ENCODE results near the gene PXDC1. TPM values are rescaled to one million over a fixed set of nuclear protein-coding genes. Genes with fewer than 3 reads are reported as not detected.
A peak's percentile ranks its signal among the peaks of the same experiment; 100 is the strongest.
"Not testable (repeated sequence)": the region's sequence is repeated elsewhere in the genome, so short reads cannot be mapped to it uniquely, and the experiment has no call there.

The PXDC1 gene
- total RNA-seq, 2 donors from 2014 or later = 0.35 to 0.36 TPM

DNA sequence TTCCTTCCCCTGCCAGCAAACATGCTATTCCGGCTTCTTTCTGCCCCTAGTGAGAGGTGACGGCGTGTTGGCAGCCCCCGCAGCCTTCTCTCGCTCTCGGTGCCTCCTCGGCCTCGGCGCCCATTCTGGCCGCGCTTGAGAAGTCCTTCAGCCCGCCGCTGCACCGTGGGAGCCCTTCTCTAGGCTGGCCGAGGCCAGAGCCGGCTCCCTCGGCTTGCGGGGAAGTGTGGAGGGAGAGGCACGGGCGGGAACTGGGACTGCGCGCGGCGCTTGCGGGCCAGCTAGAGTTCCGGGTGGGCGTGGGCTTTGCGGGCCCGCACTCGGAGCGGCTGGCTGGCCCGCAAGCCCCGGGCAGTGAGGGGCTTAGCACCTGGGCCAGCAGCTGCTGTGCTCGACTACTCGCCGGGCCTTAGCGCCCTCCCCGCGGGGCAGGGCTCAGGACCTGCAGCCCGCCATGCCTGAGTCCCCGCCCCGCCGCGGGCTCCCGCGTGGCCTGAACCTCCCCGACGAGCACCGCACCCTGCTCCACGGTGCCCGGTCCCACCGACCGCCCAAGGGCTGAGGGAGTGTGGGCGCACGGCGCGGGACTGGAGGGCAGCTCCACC is 20.0 kb upstream of the PXDC1 start:
- Mint-ChIP-seq H3K27ac (no peak overlapping the region), H3K9me3 (no peaks in the 10 kb centered on the region), H3K36me3 (no peaks in the 10 kb centered on the region)
- ATAC-seq (no peak), DNase-seq (ENCODE audit: low spot score in 2 of 2) (no peak)

- Mint-ChIP-seq H3K36me3 (no peaks in the 10 kb centered on the region), H3K9me3 (no peaks in the 10 kb centered on the region), H3K27ac (no peak overlapping the region)
- no peak for DNase-seq (ENCODE audit: low spot score in 2 of 2)
- peak in 1 of 2 donors; percentile 22 for ATAC-seq
Measured at GRCh38 chr6:3770023-3770720, 18.7 kb upstream of the PXDC1 start.

DNA sequence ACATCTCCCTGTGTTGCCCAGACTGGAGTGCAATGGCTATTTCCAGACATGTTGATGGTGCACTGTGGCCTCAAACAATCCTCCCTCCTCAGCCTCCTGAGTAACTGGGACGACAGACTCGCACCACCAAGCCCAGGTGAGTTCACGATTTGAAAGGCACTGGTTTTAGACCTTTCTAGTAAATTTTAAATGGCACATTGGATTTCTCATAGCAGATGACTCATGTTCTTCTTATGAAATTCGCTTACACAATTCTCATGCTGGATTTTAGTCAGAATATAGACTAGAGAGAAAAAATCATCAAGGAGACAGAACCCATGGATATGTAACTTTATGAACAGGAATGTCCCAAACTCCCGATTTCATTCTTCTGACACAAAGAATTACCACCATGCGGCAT is 18.1 kb upstream of the PXDC1 start:
- peak in 1 of 2 donors; percentile 67 for ATAC-seq
- no peak for DNase-seq (ENCODE audit: low spot score in 2 of 2)
- Mint-ChIP-seq H3K9me3 (no peaks in the 10 kb centered on the region), H3K27ac (no peak overlapping the region), H3K36me3 (no peaks in the 10 kb centered on the region)

GRCh38 chr6:3768502-3768901 is 17.0 kb upstream of the PXDC1 start:
- no peak for ATAC-seq
- Mint-ChIP-seq H3K9me3 (no peaks in the 10 kb centered on the region), H3K27ac (no peak overlapping the region), H3K36me3 (no peaks in the 10 kb centered on the region)
- DNase-seq (ENCODE audit: low spot score in 2 of 2) = no peak

DNA sequence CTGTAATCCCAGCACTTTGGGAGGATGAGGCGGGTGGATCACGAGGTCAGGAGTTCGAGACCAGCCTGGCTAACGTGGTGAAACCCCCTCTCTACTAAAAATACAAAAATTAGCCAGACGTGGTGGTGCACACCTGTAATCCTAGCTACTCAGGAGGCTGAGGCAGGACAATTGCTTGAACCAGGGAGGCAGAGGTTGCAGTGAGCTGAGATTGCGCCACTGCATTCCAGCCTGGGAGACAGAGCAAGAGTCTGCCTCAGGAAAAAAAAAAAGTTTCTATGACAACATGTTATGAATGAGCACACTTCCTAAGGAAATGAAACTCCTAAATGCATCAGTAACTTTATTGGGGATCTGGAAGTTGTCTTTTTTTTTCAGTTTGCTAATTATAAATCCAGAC is 16.0 kb upstream of the PXDC1 start:
- H3K9me3 Mint-ChIP-seq; H3K27ac Mint-ChIP-seq; H3K36me3 Mint-ChIP-seq; ATAC-seq; DNase-seq (ENCODE audit: low spot score in 2 of 2): not testable (repeated sequence)

- no peaks in the 10 kb centered on the region for H3K9me3 Mint-ChIP-seq
- no peak for DNase-seq (ENCODE audit: low spot score in 2 of 2)
Measured at GRCh38 chr6:3766214-3766613, 14.7 kb upstream of the PXDC1 start.

GRCh38 chr6:3765415-3765814 is 13.9 kb upstream of the PXDC1 start:
- DNase-seq (ENCODE audit: low spot score in 2 of 2) = no peak

More at GRCh38 chr6:3766214-3766613, 14.7 kb upstream of the PXDC1 start:
- ATAC-seq = no peak
- Mint-ChIP-seq H3K36me3 (no peaks in the 10 kb centered on the region), H3K27ac (no peak overlapping the region)

DNA sequence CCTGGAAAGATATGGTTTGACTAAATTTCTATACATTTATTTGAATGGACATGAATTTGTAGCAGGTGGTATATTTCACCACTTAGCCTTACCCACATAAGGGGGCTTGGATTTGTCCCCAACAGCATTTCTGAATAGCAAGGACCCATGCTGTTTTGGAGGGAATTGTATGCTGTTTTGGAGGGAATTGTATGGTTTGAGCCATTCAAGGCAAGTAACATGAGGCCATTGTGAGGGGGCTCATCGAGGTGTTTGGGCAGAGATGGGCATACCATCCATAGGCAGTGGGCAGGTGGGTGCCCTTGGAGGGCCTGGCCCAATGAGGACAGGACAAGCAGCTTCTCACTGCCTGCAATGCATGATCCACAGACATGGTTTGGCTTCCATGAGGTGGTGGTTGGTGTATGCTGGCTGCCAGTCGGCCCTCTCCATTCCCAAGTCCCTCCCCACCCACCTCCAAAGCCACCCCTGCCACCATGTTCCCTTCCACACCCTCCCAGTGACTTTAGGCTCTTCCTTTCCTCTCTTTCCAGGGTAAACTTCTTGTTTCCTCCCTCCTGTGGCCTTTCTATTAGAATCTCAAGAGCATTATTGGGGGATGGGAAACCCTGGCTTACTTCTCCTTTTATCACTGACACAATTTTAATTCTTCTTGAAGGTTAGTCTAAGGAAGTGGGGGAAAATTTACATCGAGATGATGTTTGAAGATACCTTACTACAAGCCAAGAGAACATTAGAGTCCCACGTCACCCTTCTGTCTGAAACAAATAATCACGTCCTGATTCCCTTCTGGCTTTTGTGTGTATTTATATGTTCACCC is 13.2 kb upstream of the PXDC1 start:
- H3K36me3 Mint-ChIP-seq = no peaks in the 10 kb centered on the region
- DNase-seq (ENCODE audit: low spot score in 2 of 2) (no peak), ATAC-seq (no peak)
- H3K27ac Mint-ChIP-seq = no peak overlapping the region
- H3K9me3 Mint-ChIP-seq = no peaks in the 10 kb centered on the region

More at GRCh38 chr6:3765415-3765814, 13.9 kb upstream of the PXDC1 start:
- no peaks in the 10 kb centered on the region for H3K36me3 Mint-ChIP-seq
- ATAC-seq = no peak
- H3K9me3 Mint-ChIP-seq = no peaks in the 10 kb centered on the region
- no peak overlapping the region for H3K27ac Mint-ChIP-seq

GRCh38 chr6:3762852-3763251 is 11.3 kb upstream of the PXDC1 start:
- DNase-seq (ENCODE audit: low spot score in 2 of 2) (no peak), ATAC-seq (no peak)
- Mint-ChIP-seq H3K9me3 (no peaks in the 10 kb centered on the region), H3K36me3 (no peaks in the 10 kb centered on the region), H3K27ac (no peak overlapping the region)

DNA sequence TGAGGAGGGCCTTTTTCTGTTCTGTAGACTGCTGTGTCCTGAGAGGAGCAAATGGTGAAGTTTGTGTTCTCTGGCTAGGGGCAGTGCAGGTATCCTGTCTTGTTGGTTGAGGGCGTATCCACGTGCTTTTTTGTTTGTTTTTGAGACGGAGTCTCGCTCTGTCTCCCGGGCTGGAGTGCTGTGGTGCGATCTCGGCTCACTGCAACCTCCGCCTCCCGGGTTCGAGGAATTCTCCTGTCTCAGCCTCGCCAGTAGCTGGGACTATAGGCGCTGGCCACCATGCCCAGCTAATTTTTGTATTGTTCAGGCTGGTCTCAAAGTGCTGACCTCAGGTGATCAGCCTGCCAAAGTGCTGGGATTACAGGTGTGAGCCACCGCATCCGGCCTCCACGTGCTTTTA is 10.8 kb upstream of the PXDC1 start:
- ATAC-seq (no peak), DNase-seq (ENCODE audit: low spot score in 2 of 2) (no peak)
- H3K36me3 Mint-ChIP-seq = no peaks in the 10 kb centered on the region
- no peak overlapping the region for H3K27ac Mint-ChIP-seq
- H3K9me3 Mint-ChIP-seq = no peaks in the 10 kb centered on the region

DNA sequence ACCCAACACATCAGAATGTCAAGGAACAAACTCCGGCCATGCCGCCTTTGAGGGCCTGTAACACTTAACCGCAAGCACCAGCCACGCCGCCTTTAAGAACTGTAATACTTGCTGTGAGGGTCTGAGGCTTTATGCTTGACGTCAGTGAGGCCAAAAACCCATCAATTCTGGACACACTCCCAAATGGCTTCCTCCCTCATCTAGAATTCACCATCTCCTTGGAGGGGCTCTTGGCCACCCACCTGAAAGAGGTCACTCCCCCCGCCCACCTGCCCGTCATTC is 10.4 kb upstream of the PXDC1 start:
- no peak overlapping the region for H3K27ac Mint-ChIP-seq
- no peak for ATAC-seq

GRCh38 chr6:3759646-3760232 is 8.2 kb upstream of the PXDC1 start:
- no peaks in the 10 kb centered on the region for H3K36me3 Mint-ChIP-seq
- H3K9me3 Mint-ChIP-seq = no peaks in the 10 kb centered on the region
- ATAC-seq = no peak
- DNase-seq (ENCODE audit: low spot score in 2 of 2) = no peak
- H3K27ac Mint-ChIP-seq = no peak overlapping the region

More for the DNA sequence above, 10.4 kb upstream of the PXDC1 start:
- Mint-ChIP-seq H3K9me3 (no peaks in the 10 kb centered on the region), H3K36me3 (no peaks in the 10 kb centered on the region)
- DNase-seq (ENCODE audit: low spot score in 2 of 2) = no peak

DNA sequence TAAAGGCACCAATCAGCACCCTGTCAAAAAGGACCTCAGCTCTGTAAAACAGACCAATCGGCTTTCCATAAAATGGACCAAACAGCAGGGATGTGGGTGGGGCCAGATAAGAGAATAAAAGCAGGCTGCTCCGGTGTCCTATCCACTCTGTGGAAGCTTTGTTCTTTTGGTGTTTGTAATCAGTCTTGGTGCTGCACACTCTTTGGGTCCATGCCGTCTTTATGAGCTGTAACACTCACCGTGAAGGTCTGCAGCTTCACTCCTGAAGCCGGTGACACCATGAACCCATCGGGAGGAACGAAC is 7.3 kb upstream of the PXDC1 start:
- Mint-ChIP-seq H3K9me3 (no peaks in the 10 kb centered on the region), H3K36me3 (no peaks in the 10 kb centered on the region), H3K27ac (no peak overlapping the region)
- DNase-seq (ENCODE audit: low spot score in 2 of 2) (no peak), ATAC-seq (no peak)

DNA sequence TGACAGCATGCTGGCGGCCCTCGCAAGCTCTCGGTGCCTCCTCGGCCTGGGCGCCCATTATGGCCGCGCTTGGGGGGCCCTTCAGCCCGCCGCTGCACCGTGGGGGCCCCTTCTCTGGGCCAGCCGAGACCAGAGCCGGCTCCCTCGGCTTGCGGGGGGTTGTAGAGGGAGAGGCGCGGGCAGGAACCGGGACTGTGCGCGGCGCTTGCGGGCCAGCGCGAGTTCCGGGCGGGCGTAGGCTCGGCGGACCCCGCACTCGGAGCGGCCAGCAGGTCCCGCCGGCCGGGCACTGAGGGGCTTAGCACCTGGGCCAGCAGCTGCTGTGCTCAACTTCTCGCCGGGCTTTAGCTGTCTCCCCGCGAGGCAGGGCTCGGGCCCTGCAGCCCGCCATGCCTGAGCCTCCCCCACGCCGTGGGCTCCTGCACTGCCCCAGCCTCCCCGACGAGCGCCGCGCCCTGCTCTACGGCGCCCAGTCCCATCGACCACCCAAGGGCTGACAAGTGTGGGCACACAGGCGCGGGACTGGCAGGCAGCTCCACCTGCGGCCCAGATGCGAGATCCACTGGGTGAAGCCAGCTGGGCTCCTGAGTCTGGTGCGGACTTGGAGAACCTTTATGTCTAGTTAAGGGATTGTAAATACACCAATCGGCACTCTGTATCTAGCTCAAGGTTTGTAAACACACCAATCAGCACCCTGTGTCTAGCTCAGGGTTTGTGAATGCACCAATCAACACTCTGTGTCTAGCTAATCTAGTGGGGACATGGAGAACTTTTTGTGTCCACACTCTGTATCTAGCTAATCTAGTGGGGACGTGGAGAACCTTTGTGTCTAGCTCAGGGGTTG is 6.7 kb upstream of the PXDC1 start:
- DNase-seq (ENCODE audit: low spot score in 2 of 2); H3K27ac Mint-ChIP-seq; H3K36me3 Mint-ChIP-seq; H3K9me3 Mint-ChIP-seq; ATAC-seq: not testable (repeated sequence)

DNA sequence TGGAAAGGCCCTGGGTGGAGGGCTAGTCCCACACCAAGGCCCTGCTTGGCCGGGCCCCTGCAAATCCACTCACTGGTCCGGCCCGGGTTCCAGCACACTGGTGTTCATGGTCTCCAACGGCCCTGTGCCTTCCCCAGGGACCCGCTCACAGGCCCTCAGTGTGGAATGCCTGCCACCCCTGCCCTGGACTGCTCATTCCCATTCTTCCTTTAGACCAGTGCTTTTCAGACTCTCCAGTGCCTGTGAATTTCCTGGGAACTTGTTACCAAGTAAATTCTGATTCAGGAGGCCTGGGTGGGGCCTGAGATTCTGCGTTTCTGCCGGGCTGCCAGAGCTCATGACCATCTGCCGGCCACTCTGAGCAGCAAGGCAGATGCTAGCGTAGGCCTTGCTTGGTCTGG is 5.7 kb upstream of the PXDC1 start:
- H3K36me3 Mint-ChIP-seq = no peaks in the 10 kb centered on the region
- no peaks in the 10 kb centered on the region for H3K9me3 Mint-ChIP-seq
- H3K27ac Mint-ChIP-seq = no peak overlapping the region
- no peak for DNase-seq (ENCODE audit: low spot score in 2 of 2)
- ATAC-seq = no peak

DNA sequence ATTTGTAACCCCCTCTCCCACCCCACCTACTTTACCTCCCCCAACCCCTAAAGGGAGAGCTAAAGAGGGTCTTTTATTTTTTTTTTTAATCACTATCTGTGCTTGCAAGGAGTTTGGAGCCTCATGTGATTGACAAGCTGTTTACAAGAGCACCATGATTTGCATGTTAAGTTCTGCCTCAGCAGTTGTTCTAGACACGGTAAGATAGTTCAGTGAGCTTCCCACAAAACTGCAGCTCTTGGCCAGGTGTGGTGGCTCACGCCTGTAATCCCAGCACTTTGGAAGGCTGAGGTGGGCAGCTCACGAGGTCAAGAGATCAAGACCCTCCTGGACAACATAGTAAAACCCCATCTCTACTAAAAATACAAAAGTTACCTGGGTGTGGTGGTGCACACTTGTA is 5.0 kb upstream of the PXDC1 start:
- H3K27ac Mint-ChIP-seq = no peak overlapping the region
- no peak for ATAC-seq

More for the DNA sequence above, 5.0 kb upstream of the PXDC1 start:
- no peak for DNase-seq (ENCODE audit: low spot score in 2 of 2)
- H3K9me3 Mint-ChIP-seq = no peaks in the 10 kb centered on the region
- no peaks in the 10 kb centered on the region for H3K36me3 Mint-ChIP-seq

All from activated naive CD4-positive, alpha-beta T cell treated with anti-CD3 and anti-CD28 coated beads, Interleukin-2, amount 50 U/mL, for 72 hours (primary cell).